Measurements from ENCODE around the gene ONECUT1.

DNA sequence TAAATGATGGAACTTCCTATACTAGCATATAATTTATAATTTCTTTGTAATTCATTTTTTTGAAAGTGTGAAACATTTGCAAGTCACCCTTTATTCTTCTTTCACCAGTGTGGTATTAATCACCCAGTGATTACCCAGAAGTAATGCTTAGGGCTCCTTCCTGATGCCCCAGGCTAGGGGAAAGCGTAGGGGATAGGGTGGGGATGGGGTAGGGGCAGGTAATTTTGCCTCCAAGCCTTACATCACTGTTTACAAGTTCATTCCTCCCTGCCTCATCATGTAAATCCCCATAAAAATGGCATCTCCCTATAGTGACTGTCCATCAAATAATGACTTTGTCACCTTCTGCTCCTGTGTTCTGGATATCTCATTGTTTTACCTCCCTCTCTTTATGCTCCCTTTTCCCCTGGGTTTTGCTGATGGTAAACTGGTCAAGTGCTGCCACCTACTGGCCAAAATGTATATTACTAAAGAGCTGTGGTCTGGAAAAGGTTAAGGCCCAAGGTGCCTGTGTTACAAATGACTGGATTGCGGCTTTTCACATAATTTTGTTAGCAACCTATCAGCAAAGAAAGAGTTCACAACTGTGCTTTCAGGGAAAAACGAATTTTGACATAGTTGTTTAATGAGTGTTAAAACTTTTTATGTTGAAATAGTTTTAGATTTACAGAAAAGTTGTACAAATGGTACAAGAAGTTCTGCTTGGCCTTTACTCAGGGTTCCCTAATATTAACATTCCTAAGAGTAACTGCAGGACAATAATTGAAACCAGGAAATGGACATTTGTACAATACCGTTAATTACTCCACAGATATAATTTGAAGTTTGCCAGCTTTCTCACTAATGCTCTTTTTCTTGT, 54.7 kb downstream of the ONECUT1 start:
- no peak for TF ChIP-seq EZH2 (IDR thresholded peaks at IDR 0.05; ENCODE audit: borderline replicate concordance, low read depth, low read length, severe bottlenecking)
- TF ChIP-seq POLR2AphosphoS5 (IDR thresholded peaks at IDR 0.05; ENCODE audit: insufficient read depth, low read depth, low read length), result no peak
- TF ChIP-seq, protein P1, sequence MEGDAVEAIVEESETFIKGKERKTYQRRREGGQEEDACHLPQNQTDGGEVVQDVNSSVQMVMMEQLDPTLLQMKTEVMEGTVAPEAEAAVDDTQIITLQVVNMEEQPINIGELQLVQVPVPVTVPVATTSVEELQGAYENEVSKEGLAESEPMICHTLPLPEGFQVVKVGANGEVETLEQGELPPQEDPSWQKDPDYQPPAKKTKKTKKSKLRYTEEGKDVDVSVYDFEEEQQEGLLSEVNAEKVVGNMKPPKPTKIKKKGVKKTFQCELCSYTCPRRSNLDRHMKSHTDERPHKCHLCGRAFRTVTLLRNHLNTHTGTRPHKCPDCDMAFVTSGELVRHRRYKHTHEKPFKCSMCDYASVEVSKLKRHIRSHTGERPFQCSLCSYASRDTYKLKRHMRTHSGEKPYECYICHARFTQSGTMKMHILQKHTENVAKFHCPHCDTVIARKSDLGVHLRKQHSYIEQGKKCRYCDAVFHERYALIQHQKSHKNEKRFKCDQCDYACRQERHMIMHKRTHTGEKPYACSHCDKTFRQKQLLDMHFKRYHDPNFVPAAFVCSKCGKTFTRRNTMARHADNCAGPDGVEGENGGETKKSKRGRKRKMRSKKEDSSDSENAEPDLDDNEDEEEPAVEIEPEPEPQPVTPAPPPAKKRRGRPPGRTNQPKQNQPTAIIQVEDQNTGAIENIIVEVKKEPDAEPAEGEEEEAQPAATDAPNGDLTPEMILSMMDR (IDR thresholded peaks at IDR 0.05; ENCODE audit: extremely low read depth in 1 of 2, insufficient read depth in 1 of 2, low read depth in 1 of 2, low read length in 2 of 2), result peak; percentile 39 to 62
- no peak for TF ChIP-seq MYC (IDR thresholded peaks at IDR 0.05; ENCODE audit: low read depth, low read length)
- no peak for TF ChIP-seq POLR2A (IDR thresholded peaks at IDR 0.05; ENCODE audit: low read depth, low read length)

All from endothelial cell of umbilical vein (primary cell).